Right hindlimb (tissue), 1 donor: ENCODE measurements around the gene RHEX.
A peak's percentile ranks its signal among the peaks of the same experiment; 100 is the strongest.

ENCODE experiments used
- DNase-seq: peaks from one replicate; pipeline ENCODE4 v3.0.0-alpha.2; 2018

Gene RHEX

DNA sequence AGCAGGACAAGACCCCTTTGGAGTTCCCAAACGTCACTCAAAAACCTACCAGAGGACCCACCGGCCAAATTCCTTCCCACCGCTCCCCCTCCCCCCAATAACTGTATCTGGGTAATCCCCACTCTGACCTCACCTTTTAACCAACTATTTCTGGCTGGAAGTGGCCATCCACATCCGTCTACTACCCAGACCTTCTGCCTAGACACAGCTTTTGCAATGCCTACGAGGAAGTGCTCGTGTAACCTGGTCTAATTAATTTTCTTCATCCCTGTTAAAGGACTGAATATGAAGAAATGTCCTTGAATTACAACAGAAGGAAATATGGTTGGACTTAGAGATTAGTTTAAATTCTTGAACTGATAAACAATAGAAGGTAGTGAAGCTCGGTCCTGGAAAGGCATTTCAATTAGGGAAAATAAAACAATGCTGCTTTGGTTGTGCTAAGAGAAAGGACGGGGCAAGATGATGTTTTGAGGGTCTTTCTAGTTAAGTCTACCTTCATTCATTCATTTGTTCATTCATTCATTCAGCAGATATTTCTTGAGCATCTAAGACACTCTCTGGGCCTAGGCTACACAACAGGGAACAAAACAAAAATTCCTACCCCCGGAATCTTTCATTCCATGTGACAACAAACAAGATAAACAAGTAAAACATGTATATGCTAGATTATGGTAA is 45.4 kb downstream of the RHEX start:
- no peak for DNase-seq

DNA sequence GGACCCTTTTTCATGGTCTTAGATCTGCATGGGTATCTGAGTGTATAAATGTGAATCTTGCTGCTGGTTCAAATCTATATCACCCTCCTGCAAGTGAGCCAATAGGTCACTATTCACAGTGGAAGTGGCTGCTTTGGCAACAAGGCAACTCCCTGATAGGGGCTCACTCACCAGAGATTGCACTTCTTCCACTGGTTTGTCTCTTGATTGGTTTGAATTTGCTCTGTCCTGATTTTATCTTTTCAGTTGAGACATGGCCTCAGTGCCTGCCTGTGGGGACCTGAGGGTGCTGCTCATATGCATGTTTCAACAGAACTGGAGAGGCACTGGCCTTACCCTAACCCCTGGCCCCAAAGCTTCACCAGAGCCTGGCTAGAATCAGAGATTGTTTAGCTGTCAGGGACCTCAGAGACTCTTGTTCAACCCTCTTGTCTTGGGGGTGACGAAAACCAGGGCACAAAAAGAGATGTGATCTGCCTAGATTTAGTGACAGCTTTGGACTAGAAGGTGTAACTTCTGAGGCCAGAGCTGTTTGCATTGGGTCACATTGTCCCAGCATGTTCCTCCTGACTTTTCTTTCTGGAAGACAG is 47.3 kb downstream of the RHEX start:
- DNase-seq: no peak

DNA sequence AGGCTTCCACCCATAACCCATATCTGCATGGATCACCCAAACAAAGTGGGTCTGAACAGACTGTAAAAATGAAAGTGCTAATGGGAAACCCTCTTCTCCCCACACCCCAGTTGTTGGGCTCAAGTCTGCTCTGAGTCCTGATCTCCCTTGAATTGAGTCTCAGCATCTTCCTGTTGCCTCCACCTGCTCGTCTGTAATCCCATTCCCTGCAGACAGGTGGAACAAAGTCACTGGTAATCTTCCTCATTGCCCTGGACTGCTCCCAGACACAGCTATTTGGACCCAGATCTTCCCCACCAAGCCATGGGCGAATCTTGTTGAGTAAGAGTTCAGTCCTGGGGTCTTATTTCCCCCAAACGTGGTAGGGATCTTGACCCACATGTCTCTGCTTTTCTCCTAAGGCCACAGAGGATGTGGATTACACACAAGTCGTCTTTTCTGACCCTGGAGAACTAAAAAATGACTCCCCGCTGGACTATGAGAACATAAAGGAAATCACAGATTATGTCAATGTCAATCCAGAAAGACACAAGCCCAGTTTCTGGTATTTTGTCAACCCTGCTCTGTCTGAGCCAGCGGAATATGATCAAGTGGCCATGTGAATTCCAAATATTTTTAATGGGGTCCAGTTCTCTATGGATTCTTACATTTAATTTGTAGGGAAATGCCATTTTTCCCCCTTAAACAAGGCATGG is 48.5 kb downstream of the RHEX start:
- no peak for DNase-seq

DNA sequence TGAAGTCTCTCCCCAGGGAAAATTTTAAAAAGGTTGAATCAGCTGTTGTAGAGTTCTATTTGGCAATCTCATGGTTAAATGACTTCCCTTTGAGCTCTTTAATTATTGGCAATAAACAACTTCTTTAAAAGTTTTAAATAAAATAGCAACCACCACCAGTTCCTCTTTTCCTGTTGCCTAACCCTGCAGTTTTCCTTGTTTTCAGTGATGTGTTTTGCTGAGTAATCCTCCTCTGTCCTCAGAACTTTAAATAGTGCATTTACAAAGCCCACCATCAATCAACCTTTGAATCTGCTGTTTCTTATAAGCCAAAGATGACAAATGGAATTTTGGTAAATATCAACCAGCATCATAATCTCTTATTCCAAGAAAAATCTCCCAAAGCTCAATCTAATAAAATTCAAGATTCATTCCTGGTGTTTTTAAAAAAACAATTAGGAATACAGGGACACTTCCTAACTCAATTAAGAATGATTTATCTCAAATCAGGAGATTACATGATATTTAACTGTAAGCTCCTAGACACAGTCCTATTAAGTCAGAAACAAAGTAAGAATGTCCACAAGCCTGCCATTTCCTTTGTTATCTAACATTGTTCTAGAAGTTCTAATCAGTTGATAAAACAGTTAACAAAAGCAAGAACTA is 49.4 kb downstream of the RHEX start:
- DNase-seq: no peak

GRCh38 chr1:206103979-206104378 is 51.0 kb downstream of the RHEX start:
- DNase-seq: no peak

GRCh38 chr1:206105464-206105995 is 52.6 kb downstream of the RHEX start:
- no peak for DNase-seq

- DNase-seq: peak; percentile 90
Measured at GRCh38 chr1:206106328-206107167, 53.6 kb downstream of the RHEX start.

DNA sequence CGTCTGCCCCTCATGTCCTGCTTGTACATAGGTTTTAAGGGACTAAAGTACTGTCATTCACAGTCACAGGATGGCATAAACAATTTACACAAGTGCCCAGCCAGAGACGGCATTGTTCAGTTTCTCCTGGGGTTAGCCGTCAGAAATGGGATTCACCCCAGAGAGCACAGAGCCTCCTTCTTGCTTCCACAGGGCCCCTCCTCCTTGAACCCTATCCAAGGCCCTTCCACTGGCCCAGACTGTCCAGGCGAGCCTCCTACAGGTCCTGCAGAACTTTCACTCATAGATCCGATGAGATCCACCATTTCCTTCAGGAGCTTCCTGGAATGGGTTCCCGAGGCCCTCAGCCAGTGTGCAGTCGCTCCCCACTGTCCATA is 54.2 kb downstream of the RHEX start:
- DNase-seq: no peak

- DNase-seq: no peak
Measured at GRCh38 chr1:206108635-206109034, 55.7 kb downstream of the RHEX start.

GRCh38 chr1:206109718-206110117 is 56.7 kb downstream of the RHEX start:
- no peak for DNase-seq

- no peak for DNase-seq
Measured at GRCh38 chr1:206110161-206110560, 57.2 kb downstream of the RHEX start.

GRCh38 chr1:206110820-206111219 is 57.8 kb downstream of the RHEX start:
- DNase-seq: no peak

GRCh38 chr1:206111271-206111927 is 58.4 kb downstream of the RHEX start:
- DNase-seq: no peak

DNA sequence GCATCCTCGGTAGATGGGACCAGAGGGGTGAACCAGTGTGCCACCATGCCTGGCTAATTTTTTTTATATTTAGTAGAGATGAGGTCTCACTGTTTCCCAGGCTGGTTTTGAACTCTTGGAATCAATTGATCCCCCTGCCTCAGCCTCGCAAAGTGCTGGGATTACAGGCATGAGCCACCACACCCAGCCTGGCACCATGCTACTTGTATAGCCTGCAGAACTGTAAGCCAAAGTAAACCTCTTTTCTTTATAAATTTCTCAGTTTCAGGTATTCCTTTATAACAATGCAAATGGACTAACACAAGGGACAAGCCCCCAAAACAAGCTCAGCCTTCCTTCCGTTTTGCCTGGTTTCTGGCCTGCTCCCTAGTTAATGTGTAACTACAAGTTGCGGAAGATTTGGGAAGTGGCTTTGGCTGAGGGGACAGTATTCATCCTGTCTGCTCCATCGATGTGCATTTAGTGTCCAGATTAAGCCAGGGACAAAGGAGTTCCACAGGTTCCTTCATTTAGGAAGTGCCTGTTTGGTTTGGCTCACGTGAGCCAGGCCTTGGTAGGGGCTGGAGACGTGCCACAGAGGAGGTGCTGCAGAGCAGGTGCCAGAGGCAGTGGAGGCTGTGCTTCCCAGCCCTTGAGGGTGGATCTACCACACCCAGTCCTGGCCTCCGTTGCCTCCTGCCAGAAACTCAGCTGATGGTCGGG is 59.8 kb downstream of the RHEX start:
- no peak for DNase-seq

- DNase-seq: no peak
Measured at GRCh38 chr1:206114692-206115640, 62.0 kb downstream of the RHEX start.

GRCh38 chr1:206115791-206116190 is 62.8 kb downstream of the RHEX start:
- no peak for DNase-seq

- no peak for DNase-seq
Measured at GRCh38 chr1:206116191-206116872, 63.4 kb downstream of the RHEX start.

- no peak for DNase-seq
Measured at GRCh38 chr1:206116873-206117150, 63.8 kb downstream of the RHEX start.

GRCh38 chr1:206117151-206117948 is 64.4 kb downstream of the RHEX start, which contains the start of gene AVPR1B:
AVPR1B (minus strand) TSS chr1:206117388; CDS start chr1:206116890, 498 bp downstream.
- peak; percentile 83 for DNase-seq
